Measurements from ENCODE around the gene SEMA4C. TPM values are rescaled to one million over a fixed set of nuclear protein-coding genes. Genes with fewer than 3 reads are reported as not detected.

SEMA4C gene
- polyA plus RNA-seq, 3 donors, result 0.08 to 5.7 (median 0.21) TPM

DNA sequence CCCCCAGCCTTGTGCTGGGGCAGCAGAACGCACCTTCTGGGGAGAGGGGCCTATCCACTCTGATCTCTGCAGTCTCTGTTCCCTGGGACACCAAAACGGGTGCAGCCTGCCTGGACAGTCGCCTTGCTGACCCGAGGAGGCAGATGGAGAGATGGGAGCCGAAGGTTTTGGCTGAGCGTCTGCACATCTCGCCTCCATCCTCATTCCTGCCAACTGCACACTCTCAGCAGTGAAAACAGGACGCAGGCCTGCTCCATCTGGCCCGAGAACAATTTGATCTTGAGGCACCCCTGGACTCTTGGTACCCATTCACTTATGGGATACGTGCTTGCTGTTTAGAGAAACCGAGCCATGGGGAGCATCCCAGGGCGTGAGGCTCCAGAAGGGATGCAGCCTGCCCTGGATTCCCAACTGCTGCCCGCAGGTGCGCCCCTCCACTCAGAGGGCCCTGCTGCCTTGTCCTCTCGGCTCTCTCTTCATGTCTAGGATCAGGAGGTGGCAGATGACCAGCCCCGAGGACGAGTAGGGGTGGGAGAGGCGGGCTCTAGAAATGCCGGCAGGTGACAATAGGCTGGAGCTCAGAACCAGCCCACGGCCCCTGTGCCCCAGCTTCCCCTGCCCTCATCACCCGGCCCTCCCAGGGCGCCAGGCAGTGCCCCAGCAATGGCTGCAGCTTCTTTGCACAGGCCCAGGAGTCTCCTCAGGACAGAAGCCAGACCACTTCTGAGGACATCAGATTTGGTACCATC lies 9.1 kb upstream of the SEMA4C start:
- Histone ChIP-seq H4K20me1 (ENCODE audit: insufficient read depth, low read length) (no peaks in the 10 kb centered on the region), H3K27ac (ENCODE audit: low read depth in 1 of 2, low read length in 2 of 2) (no peak overlapping the region), H3K36me3 (replicated peaks in 1 of 2; ENCODE audit: control insufficient read depth in 1 of 2, insufficient read depth in 2 of 2, low read length in 2 of 2) (no peaks in the 10 kb centered on the region), H3K9me3 (replicated peaks in 1 of 2; ENCODE audit: control insufficient read depth in 1 of 2, insufficient read depth in 1 of 2, low read length in 2 of 2) (no peaks in the 10 kb centered on the region), H3K79me2 (ENCODE audit: insufficient read depth, low read length) (no peaks in the 10 kb centered on the region), H3K4me1 (ENCODE audit: control insufficient read depth in 1 of 2, insufficient read depth in 2 of 2, low read length in 2 of 2) (peaks cover 12% of the 10 kb centered on the region in 2 donors), H2AFZ (ENCODE audit: insufficient read depth, low read depth, low read length, poor library complexity, severe bottlenecking) (no peak overlapping the region), H3K4me3 (replicated peaks in 1 of 3; ENCODE audit: low read depth in 2 of 3, low read length in 3 of 3) (no peak overlapping the region), H3K27me3 (ENCODE audit: control insufficient read depth in 2 of 2, insufficient read depth in 2 of 2, low read length in 2 of 2) (peaks cover 4 to 94% of the 10 kb centered on the region in 2 donors), H3K4me2 (replicated peaks; ENCODE audit: extremely low read depth, low read length, poor library complexity, severe bottlenecking) (no peak overlapping the region), H3K9ac (ENCODE audit: insufficient read depth, low read length, poor library complexity, severe bottlenecking) (no peak overlapping the region)
- H3K4me3 Mint-ChIP-seq, result peak overlapping the region in 1 of 2 donors; percentile 30
- H3K36me3 Mint-ChIP-seq, result no peaks in the 10 kb centered on the region
- WGBS (ENCODE audit: insufficient coverage), result 97% methylated on average over 18 of the region's 22 CpGs
- no peak overlapping the region for H3K27ac Mint-ChIP-seq
- no peak for DNase-seq
- peaks cover 0 to 7% (median 0%) of the 10 kb centered on the region in 7 donors for H3K9me3 Mint-ChIP-seq
- intact Hi-C loops (cut with micrococcal nuclease), result no loop called here
- TF ChIP-seq, protein P1, sequence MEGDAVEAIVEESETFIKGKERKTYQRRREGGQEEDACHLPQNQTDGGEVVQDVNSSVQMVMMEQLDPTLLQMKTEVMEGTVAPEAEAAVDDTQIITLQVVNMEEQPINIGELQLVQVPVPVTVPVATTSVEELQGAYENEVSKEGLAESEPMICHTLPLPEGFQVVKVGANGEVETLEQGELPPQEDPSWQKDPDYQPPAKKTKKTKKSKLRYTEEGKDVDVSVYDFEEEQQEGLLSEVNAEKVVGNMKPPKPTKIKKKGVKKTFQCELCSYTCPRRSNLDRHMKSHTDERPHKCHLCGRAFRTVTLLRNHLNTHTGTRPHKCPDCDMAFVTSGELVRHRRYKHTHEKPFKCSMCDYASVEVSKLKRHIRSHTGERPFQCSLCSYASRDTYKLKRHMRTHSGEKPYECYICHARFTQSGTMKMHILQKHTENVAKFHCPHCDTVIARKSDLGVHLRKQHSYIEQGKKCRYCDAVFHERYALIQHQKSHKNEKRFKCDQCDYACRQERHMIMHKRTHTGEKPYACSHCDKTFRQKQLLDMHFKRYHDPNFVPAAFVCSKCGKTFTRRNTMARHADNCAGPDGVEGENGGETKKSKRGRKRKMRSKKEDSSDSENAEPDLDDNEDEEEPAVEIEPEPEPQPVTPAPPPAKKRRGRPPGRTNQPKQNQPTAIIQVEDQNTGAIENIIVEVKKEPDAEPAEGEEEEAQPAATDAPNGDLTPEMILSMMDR (IDR thresholded peaks at IDR 0.05), result no peak
- peaks cover 59 to 98% (median 81%) of the 10 kb centered on the region in 3 donors for H3K27me3 Mint-ChIP-seq (ENCODE audit: low read depth in 3 of 3)
- H3K4me1 Mint-ChIP-seq, result peaks cover 18% of the 10 kb centered on the region

DNA sequence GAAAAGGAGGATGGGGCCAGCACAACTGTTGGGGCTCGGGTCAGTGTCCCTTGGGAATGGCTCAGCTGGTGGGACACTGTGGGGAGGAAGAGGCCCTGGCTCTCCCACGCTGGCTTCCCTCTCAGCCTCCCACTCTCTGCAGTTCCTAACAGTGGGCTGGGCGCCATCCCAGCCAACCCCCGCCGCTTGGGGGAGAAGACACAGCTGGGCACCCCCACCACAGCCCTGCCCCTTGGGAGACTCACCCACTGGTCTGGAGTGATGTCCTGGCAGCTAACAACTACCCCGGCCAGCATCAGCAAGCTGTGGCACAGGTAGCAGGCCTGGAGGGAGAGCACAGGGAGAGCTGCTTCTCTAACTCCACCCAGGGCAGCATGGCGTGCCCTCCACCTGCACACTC lies 8.3 kb upstream of the SEMA4C start:
- Histone ChIP-seq H2AFZ (ENCODE audit: insufficient read depth, low read depth, low read length, poor library complexity, severe bottlenecking) (no peak overlapping the region), H3K4me3 (replicated peaks in 1 of 3; ENCODE audit: low read depth in 2 of 3, low read length in 3 of 3) (no peak overlapping the region), H3K4me2 (replicated peaks; ENCODE audit: extremely low read depth, low read length, poor library complexity, severe bottlenecking) (no peak overlapping the region), H3K79me2 (ENCODE audit: insufficient read depth, low read length) (no peaks in the 10 kb centered on the region), H3K9me3 (replicated peaks in 1 of 2; ENCODE audit: control insufficient read depth in 1 of 2, insufficient read depth in 1 of 2, low read length in 2 of 2) (no peaks in the 10 kb centered on the region), H3K27me3 (ENCODE audit: control insufficient read depth in 2 of 2, insufficient read depth in 2 of 2, low read length in 2 of 2) (peaks cover 5 to 93% of the 10 kb centered on the region in 2 donors), H3K27ac (ENCODE audit: low read depth in 1 of 2, low read length in 2 of 2) (no peak overlapping the region), H3K9ac (ENCODE audit: insufficient read depth, low read length, poor library complexity, severe bottlenecking) (no peak overlapping the region), H3K36me3 (replicated peaks in 1 of 2; ENCODE audit: control insufficient read depth in 1 of 2, insufficient read depth in 2 of 2, low read length in 2 of 2) (no peaks in the 10 kb centered on the region), H3K4me1 (ENCODE audit: control insufficient read depth in 1 of 2, insufficient read depth in 2 of 2, low read length in 2 of 2) (peaks cover 20% of the 10 kb centered on the region in 2 donors), H4K20me1 (ENCODE audit: insufficient read depth, low read length) (no peaks in the 10 kb centered on the region)
- intact Hi-C loops (cut with micrococcal nuclease), result no loop called here
- Mint-ChIP-seq H3K4me3 (peak overlapping the region in 1 of 2 donors; percentile 26), H3K4me1 (peaks cover 26% of the 10 kb centered on the region), H3K36me3 (no peaks in the 10 kb centered on the region), H3K27ac (no peak overlapping the region), H3K27me3 (ENCODE audit: low read depth in 3 of 3) (peaks cover 58 to 97% (median 78%) of the 10 kb centered on the region in 3 donors), H3K9me3 (peaks cover 0 to 10% (median 0%) of the 10 kb centered on the region in 7 donors)
- WGBS (ENCODE audit: insufficient coverage), result 93% methylated on average over 5 of the region's 7 CpGs
- TF ChIP-seq, protein P1 (IDR thresholded peaks at IDR 0.05), result no peak
- DNase-seq, result no peak

Measured in CD14-positive monocyte (primary cell).